22Rv1 (cell line): ENCODE data around the gene NRSN1.

Experiments used
- H3K27ac ChIP-seq: fragments of 450-650 bp; 2 replicates; pipeline ENCODE4 v1.5.1; 2017
- ZFX ChIP-seq: fragments of 450-650 bp; IDR thresholded peaks from 2 replicates; pipeline ENCODE4 v1.6.1; 2017; ENCODE audit warnings: antibody characterized with exemption, borderline replicate concordance
- TF ChIP-seq, protein P1 (sequence below): fragments of 450-650 bp; IDR thresholded peaks from 2 replicates; pipeline ENCODE4 v1.5.1; 2017; ENCODE audit warnings: mild to moderate bottlenecking

The NRSN1 gene

GRCh38 chr6:24100024-24100769, 25.8 kb upstream of the NRSN1 start:
- no peak overlapping the region for H3K27ac ChIP-seq
- TF ChIP-seq, protein P1, sequence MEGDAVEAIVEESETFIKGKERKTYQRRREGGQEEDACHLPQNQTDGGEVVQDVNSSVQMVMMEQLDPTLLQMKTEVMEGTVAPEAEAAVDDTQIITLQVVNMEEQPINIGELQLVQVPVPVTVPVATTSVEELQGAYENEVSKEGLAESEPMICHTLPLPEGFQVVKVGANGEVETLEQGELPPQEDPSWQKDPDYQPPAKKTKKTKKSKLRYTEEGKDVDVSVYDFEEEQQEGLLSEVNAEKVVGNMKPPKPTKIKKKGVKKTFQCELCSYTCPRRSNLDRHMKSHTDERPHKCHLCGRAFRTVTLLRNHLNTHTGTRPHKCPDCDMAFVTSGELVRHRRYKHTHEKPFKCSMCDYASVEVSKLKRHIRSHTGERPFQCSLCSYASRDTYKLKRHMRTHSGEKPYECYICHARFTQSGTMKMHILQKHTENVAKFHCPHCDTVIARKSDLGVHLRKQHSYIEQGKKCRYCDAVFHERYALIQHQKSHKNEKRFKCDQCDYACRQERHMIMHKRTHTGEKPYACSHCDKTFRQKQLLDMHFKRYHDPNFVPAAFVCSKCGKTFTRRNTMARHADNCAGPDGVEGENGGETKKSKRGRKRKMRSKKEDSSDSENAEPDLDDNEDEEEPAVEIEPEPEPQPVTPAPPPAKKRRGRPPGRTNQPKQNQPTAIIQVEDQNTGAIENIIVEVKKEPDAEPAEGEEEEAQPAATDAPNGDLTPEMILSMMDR: no peak
- TF ChIP-seq ZFX: no peak

GRCh38 chr6:24100770-24101155, 25.3 kb upstream of the NRSN1 start:
- no peak overlapping the region for H3K27ac ChIP-seq
- no peak for TF ChIP-seq ZFX
- TF ChIP-seq, protein P1: no peak

DNA sequence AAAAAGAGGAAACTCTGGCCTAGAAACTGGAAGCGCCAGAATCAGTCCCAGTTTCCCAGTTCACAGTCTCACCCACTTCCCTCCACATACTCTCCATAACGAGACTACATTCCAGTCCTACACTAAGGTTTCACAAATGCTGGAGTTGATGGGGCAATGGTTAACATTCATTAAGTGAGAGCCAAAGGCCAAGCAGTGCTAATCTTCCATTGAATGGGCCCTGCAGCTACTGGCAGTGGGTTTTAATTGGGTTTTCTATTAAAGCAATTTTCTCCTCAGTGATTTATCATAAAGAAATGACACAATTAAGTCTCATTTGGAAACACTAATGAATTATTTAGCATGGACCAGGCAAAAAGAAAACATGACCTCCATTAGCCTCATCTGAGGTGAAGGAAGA, 20.8 kb upstream of the NRSN1 start:
- H3K27ac ChIP-seq: no peak overlapping the region
- no peak for TF ChIP-seq ZFX
- TF ChIP-seq, protein P1: no peak

GRCh38 chr6:24106291-24106690, 19.7 kb upstream of the NRSN1 start:
- TF ChIP-seq, protein P1: no peak
- TF ChIP-seq ZFX: no peak
- no peak overlapping the region for H3K27ac ChIP-seq

GRCh38 chr6:24107294-24107693, 18.7 kb upstream of the NRSN1 start:
- TF ChIP-seq, protein P1: no peak
- no peak for TF ChIP-seq ZFX
- H3K27ac ChIP-seq: no peak overlapping the region

DNA sequence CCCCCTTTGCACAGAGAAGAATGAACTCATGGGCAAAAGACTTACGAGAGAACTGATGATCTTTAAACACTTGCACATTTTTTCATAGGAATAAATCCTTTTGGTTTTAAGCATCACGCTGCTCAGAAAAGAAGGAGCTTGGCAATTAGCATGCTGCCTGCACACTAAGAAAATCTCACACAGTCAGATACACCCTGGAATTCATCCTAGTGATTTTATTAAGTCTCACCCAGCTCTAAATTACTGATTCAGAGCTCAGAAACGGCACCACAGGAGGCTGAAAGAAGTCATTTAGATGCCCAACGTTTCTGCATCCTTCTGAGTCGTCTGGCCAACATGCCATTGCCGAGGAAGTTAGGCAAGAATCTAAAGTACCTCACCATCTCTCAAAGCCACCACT, 18.0 kb upstream of the NRSN1 start:
- H3K27ac ChIP-seq: no peak overlapping the region
- TF ChIP-seq, protein P1: no peak
- no peak for TF ChIP-seq ZFX

GRCh38 chr6:24110417-24110816, 15.6 kb upstream of the NRSN1 start:
- no peak overlapping the region for H3K27ac ChIP-seq
- TF ChIP-seq, protein P1: no peak
- TF ChIP-seq ZFX: no peak
